Measurements from ENCODE around the gene AKR1C3.
"Not testable (repeated sequence)": the region's sequence is repeated elsewhere in the genome, so short reads cannot be mapped to it uniquely, and the experiment has no call there.

Gene AKR1C3

DNA sequence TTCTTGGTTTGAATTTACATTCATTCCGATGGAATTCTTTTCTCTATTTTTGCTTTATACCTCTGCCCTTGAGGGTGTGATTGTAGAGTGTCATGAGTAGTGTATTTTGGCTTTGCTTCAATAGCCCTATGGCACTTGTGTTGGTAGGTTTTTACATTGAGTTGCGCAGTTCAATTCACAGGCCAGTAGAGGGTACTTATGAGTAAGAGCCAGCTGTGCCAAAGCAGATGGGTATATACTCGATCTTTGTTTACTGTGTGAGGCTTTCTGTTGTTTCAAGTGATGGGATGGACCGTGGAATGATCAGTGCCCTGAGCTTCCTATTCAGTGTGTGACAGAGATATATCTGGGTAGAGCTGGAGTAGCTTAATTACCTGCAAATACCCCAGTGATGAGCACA lies 4.3 kb upstream of the AKR1C3 start:
- no peak overlapping the region for H3K4me3 ChIP-seq (ENCODE audit: low read length in 2 of 2)
- H3K9ac ChIP-seq (ENCODE audit: low read length in 2 of 2) = no peak overlapping the region
- no peaks in the 10 kb centered on the region for H3K4me1 ChIP-seq (ENCODE audit: control insufficient read depth, insufficient read depth, low read length)
- H3K27me3 ChIP-seq (ENCODE audit: control insufficient read depth in 1 of 2, insufficient read depth in 2 of 2, low read length in 2 of 2) = no peaks in the 10 kb centered on the region
- H3K27ac ChIP-seq (ENCODE audit: low read length) = no peak overlapping the region
- no peaks in the 10 kb centered on the region for H3K9me3 ChIP-seq (ENCODE audit: control insufficient read depth in 2 of 2, low read length in 2 of 2)
- no peaks in the 10 kb centered on the region for H3K36me3 ChIP-seq (ENCODE audit: control insufficient read depth in 2 of 2, insufficient read depth in 2 of 2, low read length in 2 of 2)

GRCh38 chr10:5090551-5090950 lies 3.7 kb upstream of the AKR1C3 start:
- Histone ChIP-seq H3K9ac (ENCODE audit: low read length in 2 of 2) (no peak overlapping the region), H3K27ac (ENCODE audit: low read length) (no peak overlapping the region), H3K4me3 (ENCODE audit: low read length in 2 of 2) (no peak overlapping the region)

GRCh38 chr10:5091196-5091595 lies 3.0 kb upstream of the AKR1C3 start:
- H3K36me3 ChIP-seq (ENCODE audit: control insufficient read depth in 2 of 2, insufficient read depth in 2 of 2, low read length in 2 of 2) = no peaks in the 10 kb centered on the region
- no peak overlapping the region for H3K9ac ChIP-seq (ENCODE audit: low read length in 2 of 2)
- no peak overlapping the region for H3K27ac ChIP-seq (ENCODE audit: low read length)
- no peaks in the 10 kb centered on the region for H3K4me1 ChIP-seq (ENCODE audit: control insufficient read depth, insufficient read depth, low read length)
- no peaks in the 10 kb centered on the region for H3K9me3 ChIP-seq (ENCODE audit: control insufficient read depth in 2 of 2, low read length in 2 of 2)
- no peak overlapping the region for H3K4me3 ChIP-seq (ENCODE audit: low read length in 2 of 2)
- H3K27me3 ChIP-seq (ENCODE audit: control insufficient read depth in 1 of 2, insufficient read depth in 2 of 2, low read length in 2 of 2) = no peaks in the 10 kb centered on the region

More at GRCh38 chr10:5090551-5090950, 3.7 kb upstream of the AKR1C3 start:
- H3K9me3 ChIP-seq (ENCODE audit: control insufficient read depth in 2 of 2, low read length in 2 of 2) = no peaks in the 10 kb centered on the region
- no peaks in the 10 kb centered on the region for H3K36me3 ChIP-seq (ENCODE audit: control insufficient read depth in 2 of 2, insufficient read depth in 2 of 2, low read length in 2 of 2)
- no peaks in the 10 kb centered on the region for H3K4me1 ChIP-seq (ENCODE audit: control insufficient read depth, insufficient read depth, low read length)
- no peaks in the 10 kb centered on the region for H3K27me3 ChIP-seq (ENCODE audit: control insufficient read depth in 1 of 2, insufficient read depth in 2 of 2, low read length in 2 of 2)

DNA sequence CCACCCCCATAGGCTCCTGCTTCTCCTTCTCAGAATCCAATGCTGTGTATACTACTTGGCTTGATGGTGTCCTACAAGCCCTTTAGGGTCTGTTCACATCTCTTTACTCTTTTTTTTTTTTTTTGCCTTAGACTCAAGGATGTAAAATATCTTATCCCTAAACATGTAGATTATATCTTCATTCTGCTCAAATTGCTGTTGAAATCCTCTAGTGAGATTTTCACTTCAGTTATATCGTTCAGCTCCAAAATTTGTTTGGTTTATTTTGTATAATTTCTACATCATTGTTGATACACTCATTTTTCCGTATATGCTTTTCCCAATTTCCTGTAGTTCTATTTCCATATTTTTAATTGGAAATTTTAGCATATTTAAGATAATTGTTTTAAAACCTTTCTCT lies 1.8 kb upstream of the AKR1C3 start:
- H3K9me3 ChIP-seq (ENCODE audit: control insufficient read depth in 2 of 2, low read length in 2 of 2) = no peaks in the 10 kb centered on the region
- H3K27ac ChIP-seq (ENCODE audit: low read length) = no peak overlapping the region
- H3K4me1 ChIP-seq (ENCODE audit: control insufficient read depth, insufficient read depth, low read length) = no peaks in the 10 kb centered on the region
- no peak overlapping the region for H3K4me3 ChIP-seq (ENCODE audit: low read length in 2 of 2)
- H3K27me3 ChIP-seq (ENCODE audit: control insufficient read depth in 1 of 2, insufficient read depth in 2 of 2, low read length in 2 of 2) = no peaks in the 10 kb centered on the region
- no peak overlapping the region for H3K9ac ChIP-seq (ENCODE audit: low read length in 2 of 2)
- H3K36me3 ChIP-seq (ENCODE audit: control insufficient read depth in 2 of 2, insufficient read depth in 2 of 2, low read length in 2 of 2) = no peaks in the 10 kb centered on the region

DNA sequence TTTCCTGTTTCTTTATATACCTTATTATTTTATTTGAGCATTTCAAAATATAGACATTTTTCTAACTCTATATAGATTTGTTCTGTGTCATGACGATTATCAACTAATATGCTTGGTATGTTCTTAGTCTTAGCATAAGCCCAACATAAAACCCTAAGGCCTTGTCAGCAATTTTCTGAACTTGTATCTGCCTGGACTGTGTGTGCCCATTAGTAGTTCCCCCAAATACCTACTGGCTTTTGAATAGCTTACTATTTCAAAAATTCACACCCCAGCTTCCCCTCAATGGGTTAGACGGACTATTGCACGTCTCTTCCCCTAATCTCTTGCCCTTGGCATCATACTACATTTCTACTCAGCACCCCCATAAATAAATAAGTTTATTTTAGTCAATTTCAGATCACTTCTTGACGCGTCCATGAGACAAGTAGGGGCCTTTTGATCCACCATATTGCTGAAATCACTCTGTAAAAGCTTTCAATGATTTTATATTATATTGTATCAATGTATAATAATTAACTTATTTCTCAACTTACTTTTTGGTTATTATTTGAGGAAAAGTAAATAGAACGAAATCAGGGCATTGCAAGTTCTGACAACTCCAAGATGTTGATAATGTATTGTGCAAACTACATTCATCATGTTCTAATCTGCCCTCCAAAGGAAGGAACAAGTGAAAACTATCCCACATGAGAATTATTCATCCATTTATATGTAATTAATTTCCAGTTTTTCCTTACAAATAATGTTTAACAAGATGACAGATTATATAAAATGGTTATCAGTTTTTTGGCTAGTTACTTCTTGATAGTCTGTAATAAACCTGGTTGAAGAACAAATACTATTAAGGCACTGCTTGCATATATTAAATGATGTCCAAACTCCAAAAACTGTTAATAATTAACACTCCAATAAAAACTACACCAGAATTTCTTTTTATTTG lies 1.1 kb upstream of the AKR1C3 start:
- no peaks in the 10 kb centered on the region for H3K36me3 ChIP-seq (ENCODE audit: control insufficient read depth in 2 of 2, insufficient read depth in 2 of 2, low read length in 2 of 2)
- H3K9me3 ChIP-seq (ENCODE audit: control insufficient read depth in 2 of 2, low read length in 2 of 2) = no peaks in the 10 kb centered on the region
- H3K4me3 ChIP-seq (ENCODE audit: low read length in 2 of 2) = no peak overlapping the region
- H3K27me3 ChIP-seq (ENCODE audit: control insufficient read depth in 1 of 2, insufficient read depth in 2 of 2, low read length in 2 of 2) = no peaks in the 10 kb centered on the region
- no peaks in the 10 kb centered on the region for H3K4me1 ChIP-seq (ENCODE audit: control insufficient read depth, insufficient read depth, low read length)
- no peak overlapping the region for H3K27ac ChIP-seq (ENCODE audit: low read length)
- no peak overlapping the region for H3K9ac ChIP-seq (ENCODE audit: low read length in 2 of 2)

- peak overlapping the region in 1 of 2 donors; percentile 68 for H3K4me3 ChIP-seq (ENCODE audit: low read length in 2 of 2)
- H3K9ac ChIP-seq (ENCODE audit: low read length in 2 of 2) = no peak overlapping the region
- peaks cover 0 to 4% of the 10 kb centered on the region in 2 donors for H3K36me3 ChIP-seq (ENCODE audit: control insufficient read depth in 2 of 2, insufficient read depth in 2 of 2, low read length in 2 of 2)
- no peaks in the 10 kb centered on the region for H3K9me3 ChIP-seq (ENCODE audit: control insufficient read depth in 2 of 2, low read length in 2 of 2)
- no peak overlapping the region for H3K27ac ChIP-seq (ENCODE audit: low read length)
- no peaks in the 10 kb centered on the region for H3K4me1 ChIP-seq (ENCODE audit: control insufficient read depth, insufficient read depth, low read length)
- no peaks in the 10 kb centered on the region for H3K27me3 ChIP-seq (ENCODE audit: control insufficient read depth in 1 of 2, insufficient read depth in 2 of 2, low read length in 2 of 2)
These were observed 1.5 kb downstream of the AKR1C3 start for GRCh38 chr10:5095687-5096086.

GRCh38 chr10:5096108-5096507 lies 1.9 kb downstream of the AKR1C3 start:
- Histone ChIP-seq H3K9ac (ENCODE audit: low read length in 2 of 2) (no peak overlapping the region), H3K9me3 (ENCODE audit: control insufficient read depth in 2 of 2, low read length in 2 of 2) (no peaks in the 10 kb centered on the region), H3K27ac (ENCODE audit: low read length) (no peak overlapping the region), H3K4me3 (ENCODE audit: low read length in 2 of 2) (no peak overlapping the region), H3K4me1 (ENCODE audit: control insufficient read depth, insufficient read depth, low read length) (no peaks in the 10 kb centered on the region), H3K27me3 (ENCODE audit: control insufficient read depth in 1 of 2, insufficient read depth in 2 of 2, low read length in 2 of 2) (no peaks in the 10 kb centered on the region), H3K36me3 (ENCODE audit: control insufficient read depth in 2 of 2, insufficient read depth in 2 of 2, low read length in 2 of 2) (peaks cover 0 to 4% of the 10 kb centered on the region in 2 donors)

DNA sequence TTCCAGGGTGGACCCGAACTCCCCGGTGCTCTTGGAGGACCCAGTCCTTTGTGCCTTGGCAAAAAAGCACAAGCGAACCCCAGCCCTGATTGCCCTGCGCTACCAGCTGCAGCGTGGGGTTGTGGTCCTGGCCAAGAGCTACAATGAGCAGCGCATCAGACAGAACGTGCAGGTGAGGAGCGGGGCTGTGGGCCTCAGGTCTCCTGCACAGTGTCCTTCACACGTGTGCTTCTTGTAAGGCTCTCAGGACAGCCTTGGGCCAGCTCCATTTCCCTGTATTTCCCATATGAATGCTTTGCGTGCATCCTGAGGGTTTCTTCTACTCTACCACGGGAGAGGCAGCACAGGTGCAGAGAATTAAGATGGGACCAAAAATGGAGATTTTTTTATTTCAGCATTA lies 8.3 kb downstream of the AKR1C3 start:
- H3K9ac ChIP-seq (ENCODE audit: low read length in 2 of 2); H3K36me3 ChIP-seq (ENCODE audit: control insufficient read depth in 2 of 2, insufficient read depth in 2 of 2, low read length in 2 of 2); H3K27me3 ChIP-seq (ENCODE audit: control insufficient read depth in 1 of 2, insufficient read depth in 2 of 2, low read length in 2 of 2); H3K9me3 ChIP-seq (ENCODE audit: control insufficient read depth in 2 of 2, low read length in 2 of 2); H3K4me1 ChIP-seq (ENCODE audit: control insufficient read depth, insufficient read depth, low read length); H3K27ac ChIP-seq (ENCODE audit: low read length); H3K4me3 ChIP-seq (ENCODE audit: low read length in 2 of 2): not testable (repeated sequence)

- Histone ChIP-seq H3K36me3 (ENCODE audit: control insufficient read depth in 2 of 2, insufficient read depth in 2 of 2, low read length in 2 of 2) (peaks cover 0 to 11% of the 10 kb centered on the region in 2 donors), H3K27ac (ENCODE audit: low read length) (no peak overlapping the region), H3K27me3 (ENCODE audit: control insufficient read depth in 1 of 2, insufficient read depth in 2 of 2, low read length in 2 of 2) (no peaks in the 10 kb centered on the region), H3K9ac (ENCODE audit: low read length in 2 of 2) (no peak overlapping the region), H3K4me1 (ENCODE audit: control insufficient read depth, insufficient read depth, low read length) (no peaks in the 10 kb centered on the region), H3K9me3 (ENCODE audit: control insufficient read depth in 2 of 2, low read length in 2 of 2) (no peaks in the 10 kb centered on the region), H3K4me3 (ENCODE audit: low read length in 2 of 2) (no peak overlapping the region)
These were observed 9.3 kb downstream of the AKR1C3 start for GRCh38 chr10:5103481-5103880.

DNA sequence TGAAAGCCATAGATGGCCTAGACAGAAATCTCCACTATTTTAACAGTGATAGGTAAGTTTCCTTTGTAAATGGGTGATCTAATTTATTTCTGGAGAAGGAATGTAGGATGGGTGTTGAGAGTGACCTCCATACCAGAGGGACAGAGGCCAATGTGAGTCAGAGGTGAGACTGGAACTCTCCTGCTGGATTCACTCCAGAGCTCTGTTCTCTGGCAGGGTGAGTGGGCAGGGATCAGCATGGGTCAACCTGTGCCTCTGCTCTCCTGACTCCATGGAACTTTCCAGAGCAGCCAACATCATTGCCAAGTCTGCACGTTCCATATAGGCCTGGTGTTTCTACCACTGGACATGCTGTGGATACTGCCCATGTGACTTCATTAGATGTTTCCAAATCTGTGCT lies 11.4 kb downstream of the AKR1C3 start:
- H3K9me3 ChIP-seq (ENCODE audit: control insufficient read depth in 2 of 2, low read length in 2 of 2) = no peaks in the 10 kb centered on the region
- no peak overlapping the region for H3K27ac ChIP-seq (ENCODE audit: low read length)
- peaks cover 0 to 7% of the 10 kb centered on the region in 2 donors for H3K36me3 ChIP-seq (ENCODE audit: control insufficient read depth in 2 of 2, insufficient read depth in 2 of 2, low read length in 2 of 2)
- H3K4me3 ChIP-seq (ENCODE audit: low read length in 2 of 2) = no peak overlapping the region
- H3K4me1 ChIP-seq (ENCODE audit: control insufficient read depth, insufficient read depth, low read length) = no peaks in the 10 kb centered on the region
- no peaks in the 10 kb centered on the region for H3K27me3 ChIP-seq (ENCODE audit: control insufficient read depth in 1 of 2, insufficient read depth in 2 of 2, low read length in 2 of 2)
- no peak overlapping the region for H3K9ac ChIP-seq (ENCODE audit: low read length in 2 of 2)

DNA sequence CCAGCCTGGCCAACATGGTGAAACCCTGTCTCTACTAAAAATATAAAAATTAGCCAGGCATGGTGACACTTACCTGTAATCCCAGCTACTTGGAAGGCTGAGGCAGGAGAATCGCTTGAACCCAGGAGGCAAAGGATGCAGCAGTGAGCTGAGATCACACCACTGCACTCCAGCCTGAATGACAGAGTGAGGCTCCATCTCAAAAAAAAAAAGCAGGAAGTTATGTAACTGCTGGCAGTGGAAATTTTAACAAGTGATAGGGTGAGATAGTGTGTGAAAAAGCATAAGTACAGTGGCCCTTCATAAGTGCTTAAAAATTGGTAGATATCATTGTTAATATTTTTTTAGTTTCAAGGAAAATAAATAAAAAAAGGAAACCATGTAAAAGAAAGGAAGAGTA lies 12.3 kb downstream of the AKR1C3 start:
- Histone ChIP-seq H3K4me3 (ENCODE audit: low read length in 2 of 2) (no peak overlapping the region), H3K27me3 (ENCODE audit: control insufficient read depth in 1 of 2, insufficient read depth in 2 of 2, low read length in 2 of 2) (no peaks in the 10 kb centered on the region), H3K36me3 (ENCODE audit: control insufficient read depth in 2 of 2, insufficient read depth in 2 of 2, low read length in 2 of 2) (peaks cover 0 to 7% of the 10 kb centered on the region in 2 donors)

More for the DNA sequence above, 12.3 kb downstream of the AKR1C3 start:
- Histone ChIP-seq H3K4me1 (ENCODE audit: control insufficient read depth, insufficient read depth, low read length) (no peaks in the 10 kb centered on the region), H3K9me3 (ENCODE audit: control insufficient read depth in 2 of 2, low read length in 2 of 2) (no peaks in the 10 kb centered on the region), H3K9ac (ENCODE audit: low read length in 2 of 2) (no peak overlapping the region), H3K27ac (ENCODE audit: low read length) (no peak overlapping the region)
